Activated T-cell treated with anti-CD3 and anti-CD28 coated beads, Interleukin-2, amount 50 U/mL, for 72 hours (primary cell): ENCODE results near the gene VARS1. TPM values are rescaled to one million over a fixed set of nuclear protein-coding genes. Genes with fewer than 3 reads are reported as not detected.
A peak's percentile ranks its signal among the peaks of the same experiment; 100 is the strongest.
"Not testable (repeated sequence)": the region's sequence is repeated elsewhere in the genome, so short reads cannot be mapped to it uniquely, and the experiment has no call there.

Experiments
- ATAC-seq, 2 donors: fragments of 150-1000 bp; cut with Tn5 transposase; replicated peaks in 1 of 2; 2 replicates each; pipeline ENCODE4 v1.10.0; 2021; ENCODE audit warnings: moderate library complexity in 2 of 2, mild to moderate bottlenecking in 1 of 2
- DNase-seq, 2 donors: peaks; one replicate each; pipeline ENCODE4 v3.0.0; 2021 to 2022; ENCODE audit warnings: mixed read lengths in 1 of 2
- H3K27ac Mint-ChIP-seq: one replicate; pipeline ENCODE4 v1.8.0; 2022; ENCODE audit warnings: mild to moderate bottlenecking, moderate library complexity, mixed read lengths
- H3K27me3 Mint-ChIP-seq: one replicate; pipeline ENCODE4 v1.8.0; 2022; ENCODE audit warnings: low read depth, mixed read lengths
- H3K36me3 Mint-ChIP-seq, 2 donors: one replicate each; pipeline ENCODE4 v1.8.0; 2022; ENCODE audit warnings: mixed read lengths in 2 of 2, mild to moderate bottlenecking in 1 of 2; ENCODE audit not compliant: insufficient read depth in 2 of 2
- H3K4me1 Mint-ChIP-seq: one replicate; pipeline ENCODE4 v1.8.0; 2022; ENCODE audit warnings: low read depth, mixed read lengths
- H3K4me3 Mint-ChIP-seq, 2 donors: one replicate each; pipeline ENCODE4 v1.8.0; 2022; ENCODE audit warnings: mild to moderate bottlenecking in 2 of 2, mixed read lengths in 2 of 2, moderate library complexity in 2 of 2
- H3K9me3 Mint-ChIP-seq, 2 donors: one replicate each; pipeline ENCODE4 v1.8.0; 2022; ENCODE audit warnings: mixed read lengths in 2 of 2
- total RNA-seq, 2 donors: library from RNA; stranded (reverse); gene quantifications; one replicate each; pipeline ENCODE4 v1.2.3, GENCODE V29; 2022

VARS1 gene
- total RNA-seq, 2 donors from 2014 or later, result 91.3 to 101 TPM

GRCh38 chr6:31796993-31797385, 1.4 kb upstream of the VARS1 start:
- Mint-ChIP-seq H3K4me1 (peaks cover 44% of the 10 kb centered on the region), H3K36me3 (peaks cover 6 to 11% of the 10 kb centered on the region in 2 donors), H3K27ac (no peak overlapping the region), H3K27me3 (no peaks in the 10 kb centered on the region), H3K9me3 (no peaks in the 10 kb centered on the region), H3K4me3 (no peak overlapping the region)
- ATAC-seq (no peak), DNase-seq (no peak)

DNA sequence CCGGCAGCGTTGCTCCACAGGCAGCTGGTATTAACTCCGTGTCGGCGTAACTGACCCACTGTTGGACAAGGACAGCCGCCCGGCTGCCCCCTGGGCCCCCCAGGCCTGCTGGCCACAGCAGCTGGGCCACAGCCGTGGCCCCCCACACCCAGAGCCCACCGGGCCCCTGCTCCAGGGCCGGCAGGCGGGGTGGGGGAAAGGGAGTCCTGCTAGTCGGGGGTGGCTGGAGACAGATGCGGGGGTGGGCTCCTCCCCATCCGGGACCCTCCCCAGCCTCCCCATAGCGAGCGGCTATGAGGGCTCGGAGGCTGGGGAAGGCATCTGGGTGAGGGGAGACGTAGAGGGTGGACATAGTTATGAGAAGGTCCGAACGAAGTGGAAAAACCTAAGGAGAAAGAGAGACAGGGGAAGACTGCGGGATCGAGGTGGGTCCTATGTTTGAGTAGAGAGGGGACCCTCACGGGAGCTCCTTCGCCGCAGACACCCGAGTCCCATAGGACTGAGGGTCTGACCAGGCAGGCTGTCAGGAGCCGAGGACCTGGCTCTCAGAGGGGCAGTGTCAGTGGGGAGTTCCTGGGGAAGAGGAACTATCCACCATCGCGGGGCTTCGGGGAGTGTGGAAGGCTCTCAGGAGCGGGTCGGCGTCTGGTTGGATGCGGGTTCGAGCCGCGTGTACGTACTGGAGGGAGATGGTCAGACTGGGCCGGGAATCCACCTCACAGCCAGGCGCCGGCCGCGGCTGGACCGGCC, 511 bp downstream of the VARS1 start:
- ATAC-seq (no peak), DNase-seq (no peak)
- no peaks in the 10 kb centered on the region for H3K27me3 Mint-ChIP-seq
- H3K4me3 Mint-ChIP-seq, result peak overlapping the region; percentile 93 to 98
- peak overlapping the region; percentile 96 for H3K27ac Mint-ChIP-seq
- H3K4me1 Mint-ChIP-seq, result peaks cover 58% of the 10 kb centered on the region
- H3K36me3 Mint-ChIP-seq, result peaks cover 9 to 15% of the 10 kb centered on the region in 2 donors
- H3K9me3 Mint-ChIP-seq, result no peaks in the 10 kb centered on the region

DNA sequence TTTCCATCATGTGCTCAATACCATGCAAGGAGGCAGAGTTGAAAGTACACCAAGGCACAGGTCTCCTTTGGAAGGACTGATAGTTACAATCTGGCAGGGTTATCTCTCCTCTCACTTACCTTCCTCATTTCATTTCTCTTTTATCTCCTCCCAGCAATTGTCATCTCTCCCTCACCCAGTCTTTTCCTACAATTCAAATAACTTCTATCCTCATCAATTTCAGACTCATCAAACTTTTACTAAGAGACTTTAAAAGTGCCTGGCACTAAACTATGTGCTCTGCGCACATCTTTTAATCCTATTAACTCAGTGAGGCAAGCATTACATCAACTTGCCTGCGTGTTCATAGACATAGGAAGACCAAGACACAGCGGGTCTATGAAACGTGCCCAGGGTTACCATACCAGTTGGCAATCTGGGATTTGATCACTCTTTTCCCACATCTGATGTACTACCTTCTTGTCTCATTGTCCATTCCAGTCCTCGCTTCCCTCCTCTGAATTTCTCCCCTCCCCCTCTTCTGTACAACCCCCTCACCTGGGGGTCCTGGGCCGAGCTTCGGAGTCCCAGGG, 1.2 kb downstream of the VARS1 start:
- peaks cover 58% of the 10 kb centered on the region for H3K4me1 Mint-ChIP-seq
- H3K36me3 Mint-ChIP-seq, result peaks cover 9 to 19% of the 10 kb centered on the region in 2 donors
- H3K27ac Mint-ChIP-seq, result peak overlapping the region; percentile 90
- peak overlapping the region; percentile 93 to 98 for H3K4me3 Mint-ChIP-seq
- no peak for ATAC-seq
- no peaks in the 10 kb centered on the region for H3K9me3 Mint-ChIP-seq
- no peaks in the 10 kb centered on the region for H3K27me3 Mint-ChIP-seq
- no peak for DNase-seq

GRCh38 chr6:31793927-31794245, 1.7 kb downstream of the VARS1 start:
- H3K9me3 Mint-ChIP-seq, H3K27me3 Mint-ChIP-seq, ATAC-seq, DNase-seq: not testable (repeated sequence)
- peaks cover 58% of the 10 kb centered on the region for H3K4me1 Mint-ChIP-seq
- peak overlapping the region; percentile 93 to 98 for H3K4me3 Mint-ChIP-seq
- H3K36me3 Mint-ChIP-seq, result peaks cover 9 to 22% of the 10 kb centered on the region in 2 donors
- H3K27ac Mint-ChIP-seq, result peak overlapping the region; percentile 93

DNA sequence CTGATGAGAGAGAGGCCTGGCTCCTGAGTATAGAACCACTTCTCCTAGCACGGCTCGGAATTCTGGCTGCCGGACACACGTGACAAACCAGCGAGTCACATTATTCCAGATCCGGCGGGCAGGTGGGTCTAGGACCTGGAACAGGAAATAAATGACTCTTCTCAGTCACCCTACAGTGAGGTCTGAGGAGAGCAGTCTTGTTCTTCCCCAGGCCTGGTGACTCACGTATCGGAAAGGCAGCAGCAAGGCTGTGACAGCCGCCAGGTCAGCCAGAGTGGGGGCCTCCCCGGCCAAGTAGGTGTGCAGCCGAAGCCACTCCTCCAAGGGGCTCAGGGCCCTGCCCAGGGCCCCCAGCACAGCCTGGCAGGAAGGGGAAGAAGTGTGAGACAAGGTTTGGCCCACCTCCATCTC, 2.8 kb downstream of the VARS1 start:
- Mint-ChIP-seq H3K27ac (peak overlapping the region; percentile 93), H3K9me3 (no peaks in the 10 kb centered on the region), H3K27me3 (no peaks in the 10 kb centered on the region), H3K4me1 (peaks cover 53% of the 10 kb centered on the region), H3K4me3 (peak overlapping the region; percentile 93 to 98), H3K36me3 (peaks cover 9 to 22% of the 10 kb centered on the region in 2 donors)
- ATAC-seq (peak in 1 of 2 donors; percentile 11), DNase-seq (peak; percentile 30 to 37)

GRCh38 chr6:31792090-31792374, 3.5 kb downstream of the VARS1 start:
- Mint-ChIP-seq H3K36me3 (peaks cover 9 to 22% of the 10 kb centered on the region in 2 donors), H3K4me3 (no peak overlapping the region), H3K27me3 (no peaks in the 10 kb centered on the region), H3K4me1 (peaks cover 46% of the 10 kb centered on the region), H3K9me3 (no peaks in the 10 kb centered on the region), H3K27ac (no peak overlapping the region)
- DNase-seq (no peak), ATAC-seq (no peak)

DNA sequence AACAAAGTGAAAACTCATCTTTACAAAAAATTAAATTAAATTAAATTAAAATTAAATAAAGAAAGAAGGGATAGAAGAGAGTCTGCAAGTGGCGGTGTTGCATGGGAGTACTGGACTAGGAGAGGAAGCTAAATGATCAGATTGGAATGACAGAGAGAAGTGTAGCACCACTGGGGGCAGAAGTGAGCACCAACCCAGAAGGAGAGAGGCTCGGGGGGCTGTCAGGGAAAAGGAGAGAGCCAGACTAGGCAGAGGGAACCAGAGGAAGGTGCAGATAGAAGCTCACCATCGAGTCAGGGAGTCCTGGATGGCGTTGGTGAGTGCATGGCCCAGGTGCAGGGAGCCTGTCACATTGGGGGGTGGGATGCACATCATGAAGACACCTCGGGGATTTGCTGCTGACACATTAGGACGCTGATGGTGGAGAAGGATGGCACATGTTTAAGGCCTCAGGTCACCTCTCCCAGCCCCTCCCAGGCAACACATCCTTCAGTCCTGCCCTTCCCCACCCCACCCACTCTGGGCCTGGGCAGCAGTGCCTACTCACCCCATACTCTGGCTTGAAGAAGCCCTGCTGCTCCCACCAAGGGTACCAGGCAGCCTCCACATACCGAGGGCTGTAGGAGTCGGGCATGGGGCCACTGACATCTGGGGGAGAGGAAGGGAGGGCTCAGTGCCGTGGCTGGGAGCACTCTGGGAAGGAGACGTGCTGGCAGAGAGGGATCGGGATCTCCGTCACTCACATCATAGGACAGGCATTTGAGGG, 4.0 kb downstream of the VARS1 start:
- Mint-ChIP-seq H3K4me1 (peaks cover 41% of the 10 kb centered on the region), H3K9me3 (no peaks in the 10 kb centered on the region), H3K36me3 (peaks cover 9 to 21% of the 10 kb centered on the region in 2 donors), H3K27me3 (no peaks in the 10 kb centered on the region), H3K27ac (no peak overlapping the region), H3K4me3 (no peak overlapping the region)
- ATAC-seq, result no peak
- DNase-seq, result peak; percentile 40 to 53

GRCh38 chr6:31785475-31785874, 10.1 kb downstream of the VARS1 start:
- no peak for DNase-seq
- H3K4me3 Mint-ChIP-seq, result no peak overlapping the region
- ATAC-seq, result no peak
- no peaks in the 10 kb centered on the region for H3K27me3 Mint-ChIP-seq
- H3K36me3 Mint-ChIP-seq, result peaks cover 2 to 21% of the 10 kb centered on the region in 2 donors
- no peaks in the 10 kb centered on the region for H3K9me3 Mint-ChIP-seq
- no peak overlapping the region for H3K27ac Mint-ChIP-seq
- H3K4me1 Mint-ChIP-seq, result peaks cover 1% of the 10 kb centered on the region

GRCh38 chr6:31784098-31784925, 11.2 kb downstream of the VARS1 start:
- ATAC-seq (no peak), DNase-seq (no peak)
- Mint-ChIP-seq H3K4me3 (no peak overlapping the region), H3K9me3 (no peaks in the 10 kb centered on the region), H3K36me3 (peaks cover 2 to 15% of the 10 kb centered on the region in 2 donors), H3K27me3 (no peaks in the 10 kb centered on the region), H3K27ac (no peak overlapping the region), H3K4me1 (no peaks in the 10 kb centered on the region)

GRCh38 chr6:31782126-31782855, 13.3 kb downstream of the VARS1 start:
- no peak for DNase-seq
- H3K27ac Mint-ChIP-seq, result no peak overlapping the region
- H3K36me3 Mint-ChIP-seq, result peaks cover 2 to 12% of the 10 kb centered on the region in 2 donors
- ATAC-seq, result no peak
- no peak overlapping the region for H3K4me3 Mint-ChIP-seq
- H3K27me3 Mint-ChIP-seq, result no peaks in the 10 kb centered on the region
- H3K4me1 Mint-ChIP-seq, result peaks cover 7% of the 10 kb centered on the region
- no peaks in the 10 kb centered on the region for H3K9me3 Mint-ChIP-seq

DNA sequence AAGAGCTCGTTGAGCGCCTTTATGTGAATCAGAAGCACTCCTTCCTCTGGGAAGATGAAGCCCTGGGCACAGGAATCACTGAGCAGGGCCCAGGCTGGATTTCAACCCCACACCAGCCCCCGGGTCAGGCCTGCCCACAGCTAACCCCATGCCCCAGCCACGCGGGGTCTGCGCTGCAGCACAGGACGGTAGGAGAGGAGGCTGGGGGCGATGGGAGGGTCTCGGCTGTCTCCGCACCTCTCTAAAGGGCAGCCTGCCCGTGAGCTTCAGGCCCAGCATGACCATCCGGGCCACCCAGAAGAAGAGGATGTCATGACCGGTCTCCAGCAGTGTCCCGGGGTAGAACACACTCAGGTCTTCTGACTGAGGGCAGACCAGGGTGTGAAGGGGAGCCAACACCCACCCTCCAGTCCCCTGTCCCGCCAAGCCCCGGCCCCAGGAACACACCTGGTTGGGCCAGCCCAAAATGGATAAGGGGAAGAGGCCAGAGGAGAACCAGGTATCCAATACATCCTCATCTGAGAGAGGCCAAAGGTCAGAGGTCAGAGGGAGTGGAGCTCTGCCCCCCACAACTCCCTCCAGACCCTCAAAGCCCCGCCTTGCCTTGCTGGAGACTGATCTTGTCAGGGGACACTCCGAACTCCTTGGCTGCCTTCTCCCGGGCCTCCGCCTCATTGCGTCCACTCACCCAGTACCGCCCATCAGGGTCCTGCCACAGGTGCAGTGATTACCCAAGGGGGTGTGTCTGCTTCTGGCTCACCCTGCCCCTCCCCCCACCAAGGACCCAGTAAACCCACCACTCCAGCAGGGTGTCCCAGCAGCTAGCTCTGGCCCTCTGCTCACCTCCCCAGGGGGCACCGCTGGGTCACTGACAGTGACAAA, 14.1 kb downstream of the VARS1 start:
- Mint-ChIP-seq H3K27ac (no peak overlapping the region), H3K9me3 (no peaks in the 10 kb centered on the region), H3K27me3 (no peaks in the 10 kb centered on the region), H3K4me3 (no peak overlapping the region), H3K36me3 (peaks cover 2 to 12% of the 10 kb centered on the region in 2 donors), H3K4me1 (peaks cover 16% of the 10 kb centered on the region)
- no peak for ATAC-seq
- no peak for DNase-seq
